ENCODE results near the gene HINT1. TPM values are rescaled to one million over a fixed set of nuclear protein-coding genes. Genes with fewer than 3 reads are reported as not detected.
A peak's percentile ranks its signal among the peaks of the same experiment; 100 is the strongest.

Gene HINT1
- total RNA-seq, 1 experiment from 2014 or later = 249 TPM

DNA sequence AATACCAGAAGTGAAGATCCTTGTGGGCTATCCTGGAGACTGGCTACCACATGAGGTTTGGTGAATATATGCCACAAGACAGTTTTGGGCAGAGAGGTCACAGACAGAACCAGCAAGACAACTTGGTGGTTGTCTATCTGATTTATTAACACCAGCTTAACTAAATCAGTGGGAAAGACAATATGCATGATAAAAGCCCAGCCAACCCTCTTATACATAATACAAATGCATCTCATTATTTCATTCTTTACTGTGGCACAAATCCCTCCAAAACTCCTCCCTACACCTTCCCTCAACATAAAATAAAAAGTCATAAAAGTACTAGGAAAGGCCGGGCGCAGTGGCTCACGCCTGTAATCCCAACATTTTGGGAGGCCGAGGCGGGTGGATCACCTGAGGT is 8.1 kb downstream of the HINT1 start:
- Histone ChIP-seq H3K23ac (ENCODE audit: insufficient read length, low read depth, low read length) (no peak overlapping the region), H2BK20ac (ENCODE audit: low read depth, low read length, poor library complexity, severe bottlenecking) (no peak overlapping the region), H2AK5ac (ENCODE audit: insufficient read length, low read length) (no peak overlapping the region), H3K14ac (ENCODE audit: insufficient read depth, low read length) (no peak overlapping the region), H4K8ac (replicated peaks; ENCODE audit: insufficient read length, low read depth, low read length) (no peak overlapping the region), H3K79me2 (ENCODE audit: insufficient read depth, low read length) (no peaks in the 10 kb centered on the region), H4K20me1 (ENCODE audit: control insufficient read depth, insufficient read depth, insufficient read length) (no peaks in the 10 kb centered on the region), H3K23me2 (ENCODE audit: insufficient read length, low read depth, low read length, poor library complexity, severe bottlenecking) (no peaks in the 10 kb centered on the region), H2BK5ac (ENCODE audit: insufficient read length, low read length) (no peak overlapping the region), H3K27me3 (ENCODE audit: insufficient read depth, low read length) (no peaks in the 10 kb centered on the region), H3K18ac (ENCODE audit: insufficient read length, low read depth, low read length) (no peak overlapping the region), H3K56ac (ENCODE audit: insufficient read length, low read depth, low read length) (no peak overlapping the region), H2AFZ (ENCODE audit: low read length) (no peak overlapping the region), H2BK120ac (ENCODE audit: low read depth, low read length, poor library complexity, severe bottlenecking) (no peak overlapping the region), H3T11ph (ENCODE audit: low read length) (no peak overlapping the region), H2BK12ac (ENCODE audit: insufficient read length, low read depth, low read length) (no peak overlapping the region), H4K91ac (ENCODE audit: insufficient read length, low read depth, low read length) (no peak overlapping the region), H3K4me2 (ENCODE audit: insufficient read depth, insufficient read length, low read length) (no peak overlapping the region), H2BK15ac (ENCODE audit: low read depth, low read length) (no peak overlapping the region), H3K79me1 (ENCODE audit: insufficient read depth, low read depth, low read length, poor library complexity, severe bottlenecking) (no peaks in the 10 kb centered on the region), H3K4me1 (ENCODE audit: insufficient read depth, low read length) (no peaks in the 10 kb centered on the region), H3K9ac (ENCODE audit: extremely low read depth, insufficient read length, low read length) (no peak overlapping the region), H4K5ac (ENCODE audit: insufficient read length, low read depth, low read length) (no peak overlapping the region), H3K4ac (ENCODE audit: low read depth, low read length) (no peak overlapping the region), H3K27ac (ENCODE audit: insufficient read length, low read depth, low read length) (no peak overlapping the region), H3K9me3 (ENCODE audit: control insufficient read depth, low read depth, low read length) (no peaks in the 10 kb centered on the region)
- no peaks in the 10 kb centered on the region for H3K9me3 Mint-ChIP-seq
- H3K4me1 Mint-ChIP-seq = peaks cover 14 to 17% of the 10 kb centered on the region in 2 experiments
- WGBS (ENCODE audit: extremely low coverage, insufficient read length, low lambda C conversion rate) = no CpG with 5 or more reads among the region's 5 CpGs
- TF ChIP-seq, protein P1, sequence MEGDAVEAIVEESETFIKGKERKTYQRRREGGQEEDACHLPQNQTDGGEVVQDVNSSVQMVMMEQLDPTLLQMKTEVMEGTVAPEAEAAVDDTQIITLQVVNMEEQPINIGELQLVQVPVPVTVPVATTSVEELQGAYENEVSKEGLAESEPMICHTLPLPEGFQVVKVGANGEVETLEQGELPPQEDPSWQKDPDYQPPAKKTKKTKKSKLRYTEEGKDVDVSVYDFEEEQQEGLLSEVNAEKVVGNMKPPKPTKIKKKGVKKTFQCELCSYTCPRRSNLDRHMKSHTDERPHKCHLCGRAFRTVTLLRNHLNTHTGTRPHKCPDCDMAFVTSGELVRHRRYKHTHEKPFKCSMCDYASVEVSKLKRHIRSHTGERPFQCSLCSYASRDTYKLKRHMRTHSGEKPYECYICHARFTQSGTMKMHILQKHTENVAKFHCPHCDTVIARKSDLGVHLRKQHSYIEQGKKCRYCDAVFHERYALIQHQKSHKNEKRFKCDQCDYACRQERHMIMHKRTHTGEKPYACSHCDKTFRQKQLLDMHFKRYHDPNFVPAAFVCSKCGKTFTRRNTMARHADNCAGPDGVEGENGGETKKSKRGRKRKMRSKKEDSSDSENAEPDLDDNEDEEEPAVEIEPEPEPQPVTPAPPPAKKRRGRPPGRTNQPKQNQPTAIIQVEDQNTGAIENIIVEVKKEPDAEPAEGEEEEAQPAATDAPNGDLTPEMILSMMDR (conservative IDR thresholded peaks at IDR 0.05) = no peak
- H3K27ac Mint-ChIP-seq = peak overlapping the region in 1 of 3 experiments; percentile 58; a peak in 3 of 7 replicates
- no peak for DNase-seq
- H3K36me3 Mint-ChIP-seq (ENCODE audit: insufficient read depth in 1 of 3, low read depth in 3 of 3) = peaks cover 32 to 50% (median 40%) of the 10 kb centered on the region in 3 experiments
- no peak overlapping the region for H3K4me3 Mint-ChIP-seq
- H3K27me3 Mint-ChIP-seq (ENCODE audit: low read depth) = no peaks in the 10 kb centered on the region

Data from H9 (cell line).